COLO829 (cell line): ENCODE measurements around the gene CYP4F3.
"Not testable (repeated sequence)": the region's sequence is repeated elsewhere in the genome, so short reads cannot be mapped to it uniquely, and the experiment has no call there.

ENCODE experiments used
- DNase-seq: peaks from one replicate; pipeline ENCODE4 v3.0.0; 2012; ENCODE audit warnings: low spot score

CYP4F3 gene

DNA sequence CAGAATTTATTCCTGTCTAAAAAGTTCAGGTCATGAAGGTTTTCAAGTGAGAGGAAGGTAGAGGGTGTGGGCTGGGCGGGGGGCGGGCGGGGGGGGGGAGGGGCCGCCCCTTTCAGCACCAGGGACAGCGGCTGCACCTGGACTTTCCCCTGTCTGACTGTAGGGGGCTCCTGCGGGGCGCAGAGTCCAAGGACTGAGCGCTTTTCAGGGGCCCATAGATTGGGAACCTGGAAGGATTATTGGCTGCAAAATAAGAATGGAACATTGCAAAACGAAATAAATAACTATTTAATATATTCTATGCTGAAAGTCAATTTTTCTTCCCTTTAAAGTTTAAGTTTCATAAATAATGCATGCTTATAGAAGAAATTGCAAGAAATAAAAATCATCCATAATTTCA is 8.9 kb upstream of the CYP4F3 start:
- peak; percentile 18 for DNase-seq

DNA sequence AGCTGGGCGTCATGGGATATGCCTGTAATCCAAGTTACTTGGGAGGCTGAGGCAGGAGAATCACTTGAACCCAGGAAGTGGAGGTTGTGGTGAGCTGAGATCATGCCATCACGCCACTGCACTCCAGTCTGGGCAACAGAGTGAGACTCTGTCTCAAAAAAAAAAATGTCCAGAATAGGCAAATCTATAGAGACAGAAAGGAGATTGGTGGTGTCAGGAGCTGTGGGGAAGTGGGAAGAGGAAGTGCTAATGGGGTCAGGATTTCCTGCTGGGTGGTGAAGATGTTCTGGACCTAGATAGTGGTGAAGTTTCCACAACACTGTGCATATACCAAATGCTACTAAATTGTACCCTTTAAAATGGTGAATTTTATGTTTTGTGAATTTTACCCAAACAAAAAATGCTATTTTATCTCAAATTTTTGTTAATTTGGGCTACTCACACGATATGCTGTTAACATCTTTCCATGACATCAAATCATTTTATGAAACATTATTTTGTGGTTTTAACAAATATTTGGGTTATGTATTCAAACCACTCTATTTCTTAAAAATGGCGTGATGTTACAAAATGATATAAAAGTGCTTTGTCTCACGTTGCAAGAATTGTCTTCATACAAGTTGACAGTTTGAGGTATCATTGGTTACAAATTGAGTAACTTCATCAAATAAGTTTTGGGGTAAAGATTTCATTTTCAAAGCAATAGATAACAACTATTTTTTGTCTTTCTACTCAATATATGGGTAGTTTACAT is 7.4 kb upstream of the CYP4F3 start:
- DNase-seq: no peak

DNA sequence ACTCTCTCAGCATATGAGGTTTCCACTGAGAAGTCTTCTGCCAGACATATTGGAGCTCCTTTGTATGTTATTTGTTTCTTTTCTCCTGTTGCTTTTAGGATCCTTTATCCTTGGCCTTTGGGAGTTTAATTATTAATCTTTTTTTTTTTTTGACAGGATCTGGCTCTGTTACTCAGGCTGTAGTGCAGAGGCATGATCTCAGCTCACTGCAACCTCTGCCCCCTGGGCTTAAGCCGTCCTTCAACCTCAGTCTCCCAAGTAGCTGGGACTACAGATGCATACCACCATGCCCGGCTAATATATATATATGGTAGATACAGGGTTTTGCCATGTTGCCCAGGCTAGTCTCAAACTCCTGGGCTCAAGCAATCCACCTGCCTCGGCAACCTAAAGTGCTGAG is 6.6 kb upstream of the CYP4F3 start:
- no peak for DNase-seq

DNA sequence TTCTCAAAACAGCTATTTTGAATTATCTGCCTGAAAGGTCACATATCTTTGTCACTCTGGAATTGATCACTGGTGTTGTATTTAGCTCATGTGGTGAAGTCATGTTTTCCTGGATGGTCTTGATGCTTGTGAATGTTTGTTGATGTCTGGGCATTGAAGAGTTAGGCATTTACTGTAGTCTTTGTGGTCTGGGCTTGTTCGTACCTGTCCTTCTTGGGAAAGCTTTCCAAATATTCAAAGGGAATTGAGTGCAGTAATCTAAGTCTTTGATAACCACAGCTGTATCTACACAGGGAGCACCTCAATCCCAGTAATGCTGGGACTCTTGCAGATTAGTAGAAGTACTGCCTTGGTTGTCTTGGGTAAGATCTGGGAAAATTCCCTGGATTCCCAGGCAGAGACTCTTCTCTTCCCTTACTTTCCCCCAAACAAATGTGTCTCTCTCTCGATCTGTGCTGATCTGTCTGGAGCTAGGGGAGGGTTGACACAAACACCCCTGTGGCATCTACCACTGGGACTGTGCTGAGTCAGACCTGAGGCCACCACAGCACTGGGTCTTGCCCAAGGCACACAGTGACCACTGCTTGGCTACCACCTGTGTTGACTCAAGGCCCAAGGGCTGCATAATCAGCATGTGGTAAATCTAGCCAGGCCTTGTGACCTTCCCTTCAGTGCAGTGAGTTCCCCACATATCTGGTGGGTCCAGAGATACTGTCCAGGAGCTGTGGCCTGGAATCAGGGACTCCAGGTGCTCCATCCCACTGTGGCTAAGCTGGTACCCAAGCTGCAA is 5.5 kb upstream of the CYP4F3 start:
- no peak for DNase-seq

GRCh38 chr19:15636026-15636425 is 4.7 kb upstream of the CYP4F3 start:
- DNase-seq: no peak

- no peak for DNase-seq
These were observed 1.1 kb upstream of the CYP4F3 start for GRCh38 chr19:15639596-15639995.

- DNase-seq: no peak
These were observed 354 bp downstream of the CYP4F3 start for GRCh38 chr19:15640904-15641597.

GRCh38 chr19:15641901-15642491 is 1.3 kb downstream of the CYP4F3 start:
- no peak for DNase-seq

- DNase-seq: no peak
These were observed 2.1 kb downstream of the CYP4F3 start for GRCh38 chr19:15642807-15643206.

- DNase-seq: no peak
These were observed 2.7 kb downstream of the CYP4F3 start for GRCh38 chr19:15643387-15643786.

- no peak for DNase-seq
These were observed 3.5 kb downstream of the CYP4F3 start for GRCh38 chr19:15644066-15644741.

GRCh38 chr19:15644816-15645215 is 4.1 kb downstream of the CYP4F3 start:
- no peak for DNase-seq

- DNase-seq: no peak
These were observed 8.8 kb downstream of the CYP4F3 start for GRCh38 chr19:15649526-15649925.

GRCh38 chr19:15650123-15650522 is 9.4 kb downstream of the CYP4F3 start:
- not testable (repeated sequence) for DNase-seq

GRCh38 chr19:15651791-15652190 is 11.1 kb downstream of the CYP4F3 start:
- no peak for DNase-seq

- DNase-seq: no peak
These were observed 12.0 kb downstream of the CYP4F3 start for GRCh38 chr19:15652559-15653278.

GRCh38 chr19:15656467-15656866 is 15.8 kb downstream of the CYP4F3 start:
- no peak for DNase-seq

DNA sequence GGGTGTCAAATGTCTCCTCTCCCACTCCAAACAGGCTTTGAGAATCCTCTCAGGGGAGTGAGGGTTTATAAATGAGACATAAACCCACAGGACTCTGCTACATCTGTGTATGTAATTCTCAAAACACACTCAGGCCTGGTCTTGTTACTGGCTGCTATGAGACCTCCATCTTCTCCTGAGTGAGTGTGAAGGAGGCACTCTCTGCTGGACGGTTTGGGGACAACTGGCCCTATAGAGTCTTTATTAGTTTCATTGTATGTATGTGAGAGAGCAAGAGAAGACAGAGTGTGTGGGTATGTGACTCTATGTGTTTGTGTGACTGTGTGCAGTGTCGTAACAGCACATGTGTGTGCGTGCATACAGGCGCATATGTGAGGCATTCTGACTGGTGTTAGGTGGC is 22.6 kb downstream of the CYP4F3 start:
- DNase-seq: no peak

DNA sequence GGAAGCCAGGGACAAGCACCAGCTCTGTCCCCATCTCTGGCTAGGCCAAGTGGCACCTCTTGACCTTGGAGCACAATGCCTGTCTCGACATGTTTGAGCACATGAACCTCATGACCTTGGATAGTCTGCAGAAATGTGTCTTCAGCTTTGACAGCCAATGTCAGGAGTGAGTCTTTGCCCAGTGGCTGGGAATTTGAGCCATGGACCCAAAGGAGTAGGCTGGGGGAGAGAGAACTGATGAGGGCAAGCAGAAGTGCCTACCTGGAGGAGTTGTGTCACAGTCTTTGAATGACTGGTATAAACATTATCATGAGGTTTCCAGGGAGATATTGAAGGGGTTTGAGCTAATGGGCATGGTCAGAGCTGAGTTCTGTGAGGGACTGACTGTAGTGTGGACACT is 25.5 kb downstream of the CYP4F3 start:
- no peak for DNase-seq

DNA sequence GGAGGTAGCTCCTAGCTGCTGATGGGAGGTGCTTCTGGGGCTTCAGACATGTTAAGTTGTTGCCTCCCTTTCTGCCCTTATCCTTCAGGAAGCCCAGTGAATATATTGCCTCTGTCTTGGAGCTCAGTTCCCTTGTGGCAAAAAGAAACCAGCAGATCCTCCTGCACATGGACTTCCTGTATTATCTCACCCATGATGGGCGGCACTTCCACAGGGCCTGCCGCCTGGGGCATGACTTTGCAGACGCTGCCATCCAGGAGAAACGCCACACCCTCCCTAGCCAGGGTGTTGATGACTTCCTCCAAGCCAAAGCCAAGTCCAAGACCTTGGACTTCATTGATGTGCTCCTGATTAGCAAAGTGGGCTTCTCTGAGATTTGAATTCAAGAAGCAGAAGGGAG is 26.2 kb downstream of the CYP4F3 start:
- no peak for DNase-seq

- DNase-seq: no peak
These were observed 28.7 kb downstream of the CYP4F3 start for GRCh38 chr19:15669440-15669839.
